ENCODE results near the gene GATA5. TPM values are rescaled to one million over a fixed set of nuclear protein-coding genes. Genes with fewer than 3 reads are reported as not detected.

The GATA5 gene
- total and polyA plus RNA-seq, 10 of the 15 experiments (the other 5 are each of a cell fraction or from before 2014, with no cell fraction given), result not detected

GRCh38 chr20:62430866-62431447, 44.8 kb downstream of the GATA5 start:
- H3K79me2 ChIP-seq (ENCODE audit: control insufficient read depth, insufficient read depth, low read length), result no peaks in the 10 kb centered on the region
- H2AFZ ChIP-seq (ENCODE audit: control insufficient read depth, low read depth, low read length), result no peak overlapping the region
- ATAC-seq, result no peak
- POLR2A ChIA-PET, result no interaction called here
- SMC1A ChIA-PET (ENCODE audit: uncharacterized antibody, unreplicated experiment), result no interaction called here
- H3K36me3 ChIP-seq (ENCODE audit: control insufficient read depth in 2 of 2, insufficient read depth in 2 of 2, low read length in 1 of 2), result no peaks in the 10 kb centered on the region
- BruUV-seq (replicated peaks), result no TSS peak
- TF ChIP-seq MTA2 (IDR thresholded peaks at IDR 0.05; ENCODE audit: low read depth) (no peak), CHD1 (IDR thresholded peaks at IDR 0.05; ENCODE audit: low read depth, low read length) (no peak), GATAD2B (conservative IDR thresholded peaks at IDR 0.05; ENCODE audit: low read depth) (no peak), BACH1 (IDR thresholded peaks at IDR 0.05; ENCODE audit: borderline replicate concordance) (no peak), HDAC6 (IDR thresholded peaks at IDR 0.05; ENCODE audit: unreplicated experiment) (no peak), RFX5 (IDR thresholded peaks at IDR 0.05; ENCODE audit: low read depth, low read length) (no peak), ESRRA (IDR thresholded peaks at IDR 0.05; ENCODE audit: low read length) (no peak), EED (IDR thresholded peaks at IDR 0.05; ENCODE audit: low read depth) (no peak), RBBP5 (conservative IDR thresholded peaks at IDR 0.05) (no peak)
- TF ChIP-seq, protein P1, sequence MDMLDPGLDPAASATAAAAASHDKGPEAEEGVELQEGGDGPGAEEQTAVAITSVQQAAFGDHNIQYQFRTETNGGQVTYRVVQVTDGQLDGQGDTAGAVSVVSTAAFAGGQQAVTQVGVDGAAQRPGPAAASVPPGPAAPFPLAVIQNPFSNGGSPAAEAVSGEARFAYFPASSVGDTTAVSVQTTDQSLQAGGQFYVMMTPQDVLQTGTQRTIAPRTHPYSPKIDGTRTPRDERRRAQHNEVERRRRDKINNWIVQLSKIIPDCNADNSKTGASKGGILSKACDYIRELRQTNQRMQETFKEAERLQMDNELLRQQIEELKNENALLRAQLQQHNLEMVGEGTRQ (IDR thresholded peaks at IDR 0.05; ENCODE audit: borderline replicate concordance, low read depth, low read length), result no peak
- peaks cover 0 to 5% of the 10 kb centered on the region in 2 experiments; a peak in 2 of 4 replicates for H3K27me3 ChIP-seq (replicated peaks in 1 of 2; ENCODE audit: control insufficient read depth in 2 of 2, insufficient read depth in 2 of 2, low read length in 1 of 2)
- intact Hi-C loops (cut with micrococcal nuclease; ENCODE audit: unreplicated experiment), result no loop called here
- H3K4me1 ChIP-seq (ENCODE audit: control insufficient read depth, insufficient read depth, low read length), result no peaks in the 10 kb centered on the region
- no peak overlapping the region for H3K4me3 ChIP-seq
- in situ Hi-C loops (cut with MboI), result no loop called here
- no peak for FAIRE-seq
- 55% methylated on average over 23 of the region's 23 CpGs for WGBS (ENCODE audit: insufficient coverage, insufficient replicate concordance, low lambda C conversion rate, missing lambda C conversion rate)
- H3K9me3 ChIP-seq (replicated peaks; ENCODE audit: control insufficient read depth, insufficient read depth, low read length), result no peaks in the 10 kb centered on the region
- CTCF ChIA-PET, result no interaction called here
- DNase-seq (ENCODE audit: low read depth, low spot score), result no peak
- no peaks in the 10 kb centered on the region for H4K20me1 ChIP-seq (ENCODE audit: control insufficient read depth, insufficient read depth)
- RAD21 ChIA-PET (ENCODE audit: unreplicated experiment), result no interaction called here
- H3K27ac ChIP-seq (ENCODE audit: control insufficient read depth, insufficient read depth), result no peak overlapping the region
- no peak overlapping the region for H3K9ac ChIP-seq (ENCODE audit: control insufficient read depth, insufficient read depth, low read length)
- H3K4me2 ChIP-seq (ENCODE audit: control insufficient read depth, insufficient read depth), result no peak overlapping the region
